Subcutaneous adipose tissue (tissue), 4 donors: ENCODE measurements around the gene IQGAP2. TPM values are rescaled to one million over a fixed set of nuclear protein-coding genes. Genes with fewer than 3 reads are reported as not detected.

ENCODE experiments used
- total RNA-seq, 4 donors: library from RNA; depleted of rRNA; stranded (reverse); fragments of >200 nt; gene quantifications; one replicate each; pipeline ENCODE4 v1.1.0, GENCODE V29; 2016
- TF ChIP-seq, protein P1 (sequence below): fragments of 450-650 bp; IDR thresholded peaks from one replicate; pipeline ENCODE4 v1.5.1; 2016; ENCODE audit warnings: low read depth, mild to moderate bottlenecking, control low read depth, antibody characterized with exemption, moderate library complexity

IQGAP2 gene
- total RNA-seq, 4 donors from 2014 or later, result 16.8 to 119 (median 57.0) TPM

DNA sequence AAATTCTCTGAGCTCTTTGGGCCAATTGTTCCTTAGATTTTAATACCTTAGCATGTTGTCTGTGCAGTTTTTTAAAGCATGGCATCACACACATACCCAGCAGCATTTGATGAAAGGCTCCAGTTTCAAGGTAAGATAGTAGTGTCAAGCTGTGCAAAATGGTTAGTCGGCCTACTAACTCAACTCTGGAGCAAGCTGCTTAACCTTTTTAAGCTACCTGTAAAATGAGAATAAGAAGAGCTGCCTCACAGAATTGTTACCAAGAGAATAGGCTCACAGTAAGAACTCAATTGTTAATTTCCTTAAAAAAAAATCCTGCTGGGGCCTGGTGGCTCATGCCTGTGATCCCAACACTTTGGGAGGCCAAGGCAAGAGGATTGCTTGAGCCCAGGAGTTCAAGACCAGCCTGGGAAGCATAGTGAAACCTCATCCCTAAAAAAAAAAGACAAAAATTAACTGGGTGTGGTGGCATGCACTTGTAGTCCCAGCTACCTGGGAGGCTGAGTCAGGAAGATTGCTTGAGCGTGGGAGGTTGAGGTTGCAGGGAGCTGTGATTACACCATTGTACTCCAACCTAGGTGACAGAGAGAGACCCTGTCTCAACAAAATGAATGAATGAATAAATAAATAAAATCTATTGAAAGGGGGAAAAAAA, 96.5 kb downstream of the IQGAP2 start:
- TF ChIP-seq, protein P1, sequence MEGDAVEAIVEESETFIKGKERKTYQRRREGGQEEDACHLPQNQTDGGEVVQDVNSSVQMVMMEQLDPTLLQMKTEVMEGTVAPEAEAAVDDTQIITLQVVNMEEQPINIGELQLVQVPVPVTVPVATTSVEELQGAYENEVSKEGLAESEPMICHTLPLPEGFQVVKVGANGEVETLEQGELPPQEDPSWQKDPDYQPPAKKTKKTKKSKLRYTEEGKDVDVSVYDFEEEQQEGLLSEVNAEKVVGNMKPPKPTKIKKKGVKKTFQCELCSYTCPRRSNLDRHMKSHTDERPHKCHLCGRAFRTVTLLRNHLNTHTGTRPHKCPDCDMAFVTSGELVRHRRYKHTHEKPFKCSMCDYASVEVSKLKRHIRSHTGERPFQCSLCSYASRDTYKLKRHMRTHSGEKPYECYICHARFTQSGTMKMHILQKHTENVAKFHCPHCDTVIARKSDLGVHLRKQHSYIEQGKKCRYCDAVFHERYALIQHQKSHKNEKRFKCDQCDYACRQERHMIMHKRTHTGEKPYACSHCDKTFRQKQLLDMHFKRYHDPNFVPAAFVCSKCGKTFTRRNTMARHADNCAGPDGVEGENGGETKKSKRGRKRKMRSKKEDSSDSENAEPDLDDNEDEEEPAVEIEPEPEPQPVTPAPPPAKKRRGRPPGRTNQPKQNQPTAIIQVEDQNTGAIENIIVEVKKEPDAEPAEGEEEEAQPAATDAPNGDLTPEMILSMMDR, result no peak

DNA sequence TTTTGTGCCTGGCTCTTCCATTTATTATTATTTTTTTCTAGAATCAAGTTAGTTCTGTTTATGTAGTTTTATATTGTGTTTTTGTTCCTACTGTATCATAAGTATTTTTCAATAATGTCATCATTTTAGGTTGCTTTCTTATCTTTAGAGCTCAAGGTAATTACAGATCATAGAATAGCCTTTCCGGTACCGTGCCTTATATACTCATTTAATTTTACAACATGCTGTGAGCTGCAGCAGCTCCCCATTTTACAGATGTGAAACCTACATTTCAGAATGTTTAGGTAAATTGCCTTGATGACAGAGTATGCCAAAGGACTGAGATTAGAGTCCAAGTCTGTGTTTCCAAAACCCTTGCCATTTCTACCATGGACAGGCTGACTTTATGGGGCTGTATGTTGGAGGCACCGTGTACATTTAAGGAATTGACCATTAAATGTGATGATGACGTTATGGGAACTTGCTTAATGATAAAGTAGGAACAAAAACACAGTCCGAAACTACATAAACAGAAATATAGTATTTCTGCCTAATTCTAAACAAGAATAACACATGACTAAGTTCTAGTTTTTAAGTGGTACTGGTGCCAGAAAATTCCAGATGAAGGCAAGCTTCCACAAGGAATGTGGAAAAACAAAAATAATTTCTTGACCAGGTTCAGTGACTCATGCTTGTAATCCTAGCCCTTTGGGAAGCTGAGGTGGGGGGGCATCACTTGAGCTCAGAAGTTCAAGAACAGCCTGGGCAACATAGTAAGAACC, 97.7 kb downstream of the IQGAP2 start:
- TF ChIP-seq, protein P1, result no peak

DNA sequence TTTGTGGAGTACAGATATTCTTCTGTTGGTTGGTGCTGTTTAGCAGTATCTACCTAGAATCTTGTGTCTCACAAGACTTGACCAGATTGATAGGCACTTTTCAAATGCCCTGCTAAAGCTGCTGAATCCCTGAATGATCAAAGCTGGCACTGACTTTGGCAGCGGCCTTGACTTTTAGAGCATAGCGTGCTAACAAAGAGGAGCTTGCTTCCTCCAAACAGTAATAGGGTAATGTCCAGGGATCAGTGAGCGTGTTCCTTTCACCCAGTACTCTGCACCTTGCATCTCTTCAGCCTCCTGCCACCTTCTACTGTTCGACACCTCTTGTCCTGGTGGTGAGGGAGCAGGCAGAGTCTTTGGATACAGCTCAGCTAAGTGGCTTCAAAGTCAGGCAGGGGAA, 100.8 kb downstream of the IQGAP2 start:
- TF ChIP-seq, protein P1, result no peak

- TF ChIP-seq, protein P1, result no peak
Observed at GRCh38 chr5:76504901-76505564, 101.9 kb downstream of the IQGAP2 start.

DNA sequence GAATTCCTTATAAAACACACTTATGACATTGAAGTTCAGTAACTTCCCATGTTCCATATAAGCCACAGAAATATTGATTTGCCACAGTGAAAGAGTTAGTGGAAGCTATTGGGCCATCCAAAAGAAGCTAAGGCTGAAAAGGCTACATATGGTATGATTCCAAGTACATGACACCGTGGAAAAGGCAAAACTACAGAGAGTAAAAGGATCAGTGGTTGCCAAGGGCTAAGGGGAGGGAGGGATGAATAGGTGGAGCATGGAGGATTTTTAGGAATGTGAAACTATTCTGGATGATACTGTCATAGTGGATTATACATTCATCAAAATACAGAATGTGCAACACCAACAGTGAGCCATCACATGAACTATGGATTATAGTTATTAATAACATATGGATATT, 110.4 kb downstream of the IQGAP2 start:
- TF ChIP-seq, protein P1, result no peak

- TF ChIP-seq, protein P1, result no peak
Observed at GRCh38 chr5:76514292-76514691, 111.2 kb downstream of the IQGAP2 start.

DNA sequence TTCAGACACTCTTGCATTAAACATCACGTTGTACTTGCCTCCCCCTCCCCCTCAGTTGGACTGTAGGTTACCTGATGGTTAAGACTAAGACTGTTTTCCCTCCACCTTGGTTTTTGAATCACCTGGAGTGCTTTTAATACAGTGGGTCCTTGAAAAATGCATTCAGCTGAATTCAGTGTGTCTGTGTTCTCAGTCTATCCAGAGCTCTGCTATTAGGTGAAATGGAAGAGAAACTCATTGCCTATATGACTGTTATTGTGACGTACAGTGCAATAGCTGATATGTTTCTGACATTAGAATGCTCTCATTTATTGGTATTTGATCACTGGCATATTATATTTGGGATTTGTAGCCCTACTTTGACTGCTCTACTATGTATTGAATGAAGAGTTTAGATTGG, 111.6 kb downstream of the IQGAP2 start:
- TF ChIP-seq, protein P1, result no peak
